HL-60/S4 treated with retinoic acid at 250 ng/mL for 4 days and 3 days (cell line): ENCODE data around the gene GGCX.
"Not testable (repeated sequence)": the region's sequence is repeated elsewhere in the genome, so short reads cannot be mapped to it uniquely, and the experiment has no call there.

Experiments
- in situ Hi-C: fragments of 300-500 bp; cut with MboI; formaldehyde crosslinking; loops from 2 replicates; pipeline ENCODE4 v1.7.0; 2022; ENCODE audit warnings: low sequenced_read_pairs

GGCX gene

DNA sequence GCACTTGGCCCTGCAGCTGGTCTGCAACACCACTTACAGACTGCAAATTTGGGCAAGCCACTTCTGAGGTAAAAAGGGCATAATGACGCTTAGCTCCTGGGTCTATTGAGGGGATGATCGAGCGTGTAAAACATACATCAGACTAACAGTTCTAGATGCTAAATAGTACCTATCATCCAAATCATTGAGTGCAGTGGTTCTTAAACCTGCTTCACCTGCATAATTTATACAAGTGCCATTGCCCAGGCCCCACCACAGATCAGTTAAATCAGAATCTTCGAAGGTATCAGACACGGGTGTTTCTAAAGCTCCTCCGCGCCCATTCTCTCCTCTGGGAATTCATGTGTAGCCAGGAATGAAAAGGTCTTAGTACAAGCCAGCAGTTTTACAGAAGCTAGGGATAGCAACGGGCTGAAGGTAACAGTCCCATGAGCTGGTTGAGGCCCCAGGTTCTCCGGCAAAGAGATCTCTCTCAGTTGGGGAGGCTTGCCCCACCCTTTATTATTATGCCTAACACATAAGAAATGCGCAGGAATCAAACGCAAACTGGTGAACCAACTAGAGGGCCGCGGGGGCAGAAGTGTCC is 33.5 kb upstream of the GGCX start:
- in situ Hi-C loops = no loop called here

DNA sequence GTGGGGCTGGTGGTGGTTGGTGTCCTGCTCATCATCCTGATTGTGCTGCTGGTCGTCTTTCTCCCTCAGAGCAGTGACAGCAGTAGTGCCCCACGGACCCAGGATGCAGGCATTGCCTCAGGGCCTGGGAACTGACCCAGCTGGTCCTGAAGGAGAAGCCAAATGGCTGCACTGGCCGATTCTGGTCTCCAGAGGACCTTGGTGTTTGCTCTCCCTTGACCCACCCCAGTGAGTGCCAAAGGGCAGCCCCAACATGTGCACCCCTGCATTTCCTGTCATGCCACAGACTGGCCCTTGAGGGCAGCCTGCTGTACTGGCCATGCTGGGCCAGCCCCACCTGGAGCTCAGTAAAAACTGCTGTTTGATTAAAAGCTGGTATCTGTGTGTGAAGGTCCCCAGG is 31.7 kb upstream of the GGCX start:
- in situ Hi-C loops = no loop called here

DNA sequence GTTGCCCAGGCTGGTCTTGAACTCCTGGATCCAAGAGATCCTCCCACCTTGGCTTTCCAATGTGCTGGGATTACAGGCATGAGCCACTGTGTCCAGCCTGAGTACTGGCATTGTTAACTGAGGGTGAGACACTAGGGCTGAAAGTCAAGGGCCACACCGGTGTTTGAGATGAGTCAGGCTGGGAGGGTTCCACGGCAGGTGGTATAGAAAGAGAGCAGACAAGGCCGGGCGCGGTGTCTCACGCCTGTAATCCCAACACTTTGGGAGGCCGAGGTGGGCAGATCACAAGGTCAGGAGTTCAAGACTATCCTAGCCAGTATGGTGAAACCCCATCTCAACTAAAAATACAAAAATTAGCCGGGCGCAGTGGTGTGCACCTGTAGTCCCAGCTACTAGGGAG is 31.0 kb upstream of the GGCX start:
- in situ Hi-C loops = not testable (repeated sequence)

DNA sequence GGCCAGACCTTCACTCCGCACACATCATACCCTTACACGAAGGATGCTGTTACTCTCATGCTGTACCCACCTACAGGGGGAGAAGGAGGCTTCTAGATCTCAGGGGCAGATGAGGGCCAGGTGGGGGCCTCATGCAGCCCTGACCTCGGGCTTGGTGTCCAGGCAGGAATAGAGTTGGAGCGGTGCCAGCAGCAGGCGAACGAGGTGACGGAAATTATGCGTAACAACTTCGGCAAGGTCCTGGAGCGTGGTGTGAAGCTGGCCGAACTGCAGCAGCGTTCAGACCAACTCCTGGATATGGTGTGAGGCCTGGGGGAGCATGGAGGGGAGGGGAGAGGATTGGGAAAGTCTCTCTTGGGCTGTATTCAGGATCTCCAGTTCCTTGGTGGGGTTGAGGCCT is 30.3 kb upstream of the GGCX start:
- in situ Hi-C loops = no loop called here

DNA sequence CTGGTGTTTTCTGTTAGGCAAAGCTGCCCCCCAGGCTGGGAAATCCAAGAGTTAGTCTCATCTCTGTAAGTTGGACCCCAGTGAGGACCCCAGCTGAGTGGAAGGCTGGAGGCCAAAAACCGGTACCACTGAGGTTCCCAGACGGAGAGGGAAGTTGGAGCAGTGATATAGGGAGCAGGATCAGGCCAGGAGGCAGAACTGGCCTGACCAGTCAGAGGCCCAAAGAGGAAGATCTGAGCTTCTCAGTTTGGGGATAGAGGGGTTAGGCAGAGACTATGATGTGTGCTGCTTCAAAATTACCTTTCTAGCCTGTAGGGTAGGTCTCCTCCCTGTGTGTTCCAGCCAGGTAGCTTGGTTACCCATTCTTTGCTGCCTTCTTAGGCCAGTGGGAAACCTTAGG is 29.7 kb upstream of the GGCX start:
- in situ Hi-C loops = no loop called here

DNA sequence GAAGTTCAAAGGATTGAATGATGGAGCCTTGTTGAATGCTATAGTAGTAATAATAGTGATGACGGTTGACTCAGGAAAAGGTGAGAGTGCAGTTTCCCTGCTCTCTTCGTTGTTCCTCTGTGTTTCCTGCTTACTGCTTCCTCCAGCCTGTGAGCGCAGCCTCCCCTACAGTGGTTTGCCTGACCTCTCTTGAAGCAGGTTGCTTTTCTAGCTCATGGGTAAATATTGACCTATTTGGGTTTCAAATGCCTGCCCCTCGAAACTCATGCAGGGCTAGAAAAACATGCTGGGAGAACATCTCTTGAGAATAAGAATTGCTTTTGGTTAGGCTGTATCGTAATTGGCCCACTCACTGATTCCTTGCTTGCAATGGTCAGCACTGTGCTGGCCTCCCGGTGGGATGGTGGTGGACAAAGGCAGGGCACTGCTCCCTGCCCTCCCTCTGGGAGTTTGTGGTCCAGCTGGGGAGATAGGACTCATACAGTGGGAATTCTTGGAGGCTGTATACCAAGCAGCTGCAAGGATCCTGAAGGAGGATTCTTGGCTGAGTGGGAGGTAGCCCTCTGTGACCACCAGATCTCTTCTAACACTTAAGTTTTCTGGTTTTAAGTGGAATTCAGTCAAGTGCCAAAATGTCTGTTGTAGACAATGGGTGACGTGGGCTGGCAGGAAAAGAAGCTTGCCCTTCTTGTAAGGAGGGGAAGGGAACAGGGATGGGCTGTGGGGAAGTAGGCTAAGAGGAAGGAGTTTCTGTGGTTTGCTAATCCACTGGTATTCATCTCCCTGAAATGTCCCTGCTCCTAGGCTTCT is 28.9 kb upstream of the GGCX start:
- in situ Hi-C loops = no loop called here

DNA sequence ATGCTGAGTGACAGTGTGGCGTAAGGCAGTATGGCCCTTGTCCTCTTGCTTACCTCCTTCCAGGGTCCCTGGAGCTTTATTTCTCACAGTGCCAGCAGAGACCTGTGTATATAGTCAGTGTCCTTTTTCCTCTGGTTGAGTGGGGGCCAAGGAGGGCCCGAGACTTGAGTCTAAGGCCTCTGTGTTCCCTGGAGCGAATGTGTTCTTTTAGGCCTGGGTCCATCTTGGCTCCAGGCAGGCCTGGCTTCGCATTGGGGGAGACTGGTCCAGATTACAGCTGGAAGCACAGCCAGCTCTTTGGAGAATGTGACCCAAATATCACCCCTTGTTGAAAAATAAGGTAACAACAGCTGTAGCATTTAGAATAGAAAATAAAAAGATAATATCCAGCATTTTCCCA is 27.9 kb upstream of the GGCX start:
- in situ Hi-C loops = no loop called here

DNA sequence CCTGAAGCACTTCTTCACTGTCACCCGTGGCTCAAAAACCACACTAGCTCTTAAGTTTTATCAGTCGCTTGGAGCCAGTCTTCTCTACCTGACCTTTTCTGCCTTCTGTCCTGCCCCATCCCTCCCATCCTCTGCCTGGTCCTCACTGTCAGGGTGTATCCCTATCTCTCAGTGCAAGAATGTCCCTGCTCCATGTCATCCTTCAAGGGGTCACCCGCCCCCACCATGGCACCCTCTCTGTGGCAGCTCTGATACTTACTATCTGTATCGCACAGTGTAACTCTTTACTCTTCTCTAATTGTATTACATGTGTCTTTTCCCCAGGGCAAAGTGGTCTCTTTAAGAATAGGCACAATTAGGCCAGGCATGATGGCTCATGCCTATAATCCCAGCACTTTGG is 27.4 kb upstream of the GGCX start:
- in situ Hi-C loops = no loop called here

DNA sequence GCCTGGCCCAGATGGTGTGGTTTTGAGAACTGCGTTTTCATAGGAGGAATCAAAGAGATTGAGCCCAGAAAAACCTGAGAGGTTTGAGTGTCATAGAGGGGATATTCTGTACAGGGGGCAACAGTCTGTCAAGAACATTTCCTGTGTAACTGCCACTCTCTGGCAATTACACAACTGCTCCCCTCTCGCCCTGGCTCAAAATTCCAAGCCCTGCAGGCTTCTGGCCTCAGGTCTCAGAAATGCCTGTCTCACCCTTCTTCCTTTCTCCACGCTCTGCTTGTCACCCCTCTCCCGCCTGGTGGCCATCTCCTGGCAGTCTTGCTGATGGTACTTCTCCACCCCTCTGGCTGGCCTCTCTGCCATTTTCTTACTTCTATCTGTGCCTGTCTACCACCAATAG is 26.9 kb upstream of the GGCX start:
- in situ Hi-C loops = no loop called here

DNA sequence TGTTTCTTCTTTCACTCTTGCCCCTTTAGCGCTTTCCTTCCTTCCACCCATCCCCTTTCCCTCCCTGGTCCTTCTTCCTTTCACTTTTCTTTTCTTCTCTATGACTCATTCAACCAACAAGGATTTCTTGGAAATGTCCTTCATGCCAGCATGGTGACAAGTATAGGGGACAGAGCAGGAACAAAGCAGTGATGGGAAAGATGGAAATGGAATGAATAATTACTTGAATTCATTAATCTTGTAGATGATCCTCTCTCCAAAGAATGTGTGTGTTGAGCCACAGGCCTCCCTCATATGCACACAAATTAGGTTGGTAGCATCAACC is 24.4 kb upstream of the GGCX start:
- in situ Hi-C loops = no loop called here

DNA sequence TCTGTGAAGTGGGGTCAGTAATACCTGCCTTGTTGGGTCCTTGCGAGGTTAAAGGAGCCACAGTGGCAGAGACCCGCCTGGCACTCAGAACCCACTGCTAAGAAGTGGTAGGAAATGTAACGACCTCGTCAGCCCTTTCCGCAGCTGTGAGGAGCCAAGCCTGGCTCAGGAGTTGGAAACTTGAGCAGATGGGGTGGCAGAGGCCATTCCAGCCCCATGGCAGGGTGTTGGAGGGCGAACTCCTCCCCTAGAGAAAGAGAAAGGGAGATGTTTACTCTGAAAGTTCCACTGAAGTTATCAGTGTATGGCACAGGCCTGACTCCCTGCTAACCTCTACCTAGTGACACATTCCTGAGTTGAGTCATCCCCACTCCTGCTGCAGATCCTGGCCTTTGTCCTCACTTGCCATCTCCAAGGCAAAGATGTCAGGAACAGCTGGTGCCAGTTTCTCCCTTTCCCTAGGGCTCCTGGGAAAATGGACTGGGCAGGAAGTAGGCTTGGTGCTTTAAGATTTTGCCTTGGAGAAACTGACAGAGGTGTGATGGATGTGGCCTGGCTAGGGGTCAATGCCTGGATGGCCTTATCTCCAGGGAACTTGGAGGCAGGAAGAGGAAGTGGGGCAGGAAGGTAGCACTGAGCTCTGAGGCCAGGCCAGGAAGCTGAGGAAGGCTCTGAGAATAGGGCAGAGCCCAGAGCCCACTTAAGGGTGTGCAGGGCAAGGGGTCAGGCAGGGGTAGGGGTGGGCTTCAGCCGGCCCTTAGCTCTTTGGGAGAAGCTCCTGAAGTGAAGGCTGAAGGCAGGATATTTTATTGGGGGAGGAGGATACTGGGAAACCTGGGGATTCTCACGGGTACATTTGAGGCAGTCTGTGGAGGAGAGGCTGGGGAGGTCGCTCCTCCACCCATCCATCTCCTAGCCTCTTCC is 23.8 kb upstream of the GGCX start:
- in situ Hi-C loops = no loop called here

DNA sequence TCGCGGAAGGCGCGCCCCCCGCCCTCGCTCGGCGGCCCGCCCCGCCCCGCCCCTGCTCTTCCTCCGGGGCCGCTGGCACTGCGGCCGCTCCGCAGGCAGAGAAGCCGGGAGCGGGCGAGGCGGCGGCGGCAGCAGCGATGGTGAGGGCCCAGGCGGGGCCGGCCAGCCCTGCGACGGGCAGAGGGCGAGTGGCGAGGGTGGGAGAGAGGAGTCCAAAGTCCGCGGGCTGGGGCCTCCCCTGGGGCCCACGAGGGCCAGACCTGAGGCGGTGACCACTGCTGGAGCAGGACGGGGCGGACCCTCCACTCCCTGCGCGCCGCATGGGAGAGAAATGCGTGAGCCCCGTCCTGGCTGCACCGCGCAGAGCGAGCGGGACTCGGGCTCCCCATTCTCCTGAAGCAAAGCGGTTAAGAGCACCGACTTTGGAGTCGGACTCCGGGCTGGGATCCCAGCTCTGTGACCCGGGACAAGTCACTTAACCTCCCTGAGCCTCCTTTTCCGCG is 23.1 kb upstream of the GGCX start, which contains the start of gene VAMP5:
TSS of gene VAMP5 (plus strand) at position 78 of the 503 bp plus-strand sequence. CDS start at position 138, 60 bp downstream.
- in situ Hi-C loops = no loop called here

DNA sequence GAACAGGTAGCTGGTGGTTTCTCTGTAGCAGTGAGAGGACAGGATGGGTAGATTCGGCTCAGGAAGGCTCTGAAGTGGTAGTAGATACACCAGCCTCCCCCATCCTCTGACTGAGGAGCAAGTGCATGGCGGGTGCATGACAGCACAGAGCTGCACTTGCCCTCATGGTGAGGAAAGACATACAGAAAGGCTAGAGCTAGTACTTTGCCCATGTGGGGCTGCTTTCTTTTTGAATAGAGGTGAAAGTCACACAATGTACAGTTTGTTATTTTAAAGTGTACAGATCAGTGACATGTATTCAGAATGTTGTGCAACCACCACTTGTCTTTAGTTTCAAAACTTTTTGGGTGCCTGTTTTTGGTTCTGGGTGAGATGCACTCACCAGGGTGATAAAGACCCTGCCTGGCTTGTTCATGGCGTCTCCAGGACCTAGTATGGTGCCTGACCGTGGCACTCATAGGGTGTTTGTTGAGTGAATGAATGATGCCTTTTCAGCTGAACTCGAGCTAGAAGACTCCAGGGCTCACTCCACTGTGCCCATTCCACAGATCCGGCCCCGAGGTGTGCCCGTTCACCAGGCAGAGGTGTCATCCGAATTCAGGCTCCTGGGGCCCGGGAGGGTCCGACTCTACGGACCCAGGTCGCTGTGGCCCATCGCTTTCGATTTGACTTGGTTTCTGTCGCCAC is 22.5 kb upstream of the GGCX start:
- in situ Hi-C loops = no loop called here

DNA sequence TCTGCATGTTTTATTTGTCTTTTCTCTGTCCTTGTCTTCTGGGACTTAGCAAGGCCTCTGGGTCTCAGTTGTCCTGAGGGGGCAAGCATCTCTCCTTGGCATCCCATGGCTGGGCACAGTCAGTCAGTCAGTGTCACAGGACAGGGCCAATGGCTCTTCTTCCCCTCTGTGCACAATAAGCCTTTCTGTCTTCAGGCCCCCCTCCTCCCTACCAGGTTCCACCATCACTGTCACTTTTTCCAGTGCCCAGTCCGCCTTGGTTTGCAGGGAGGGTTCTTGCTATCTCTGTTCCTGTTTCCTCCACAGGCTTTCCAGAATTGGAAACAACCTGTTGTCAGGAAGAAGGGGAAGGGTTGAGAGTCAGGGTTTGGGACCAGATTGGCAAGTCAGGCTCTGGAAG is 21.2 kb upstream of the GGCX start:
- in situ Hi-C loops = no loop called here

DNA sequence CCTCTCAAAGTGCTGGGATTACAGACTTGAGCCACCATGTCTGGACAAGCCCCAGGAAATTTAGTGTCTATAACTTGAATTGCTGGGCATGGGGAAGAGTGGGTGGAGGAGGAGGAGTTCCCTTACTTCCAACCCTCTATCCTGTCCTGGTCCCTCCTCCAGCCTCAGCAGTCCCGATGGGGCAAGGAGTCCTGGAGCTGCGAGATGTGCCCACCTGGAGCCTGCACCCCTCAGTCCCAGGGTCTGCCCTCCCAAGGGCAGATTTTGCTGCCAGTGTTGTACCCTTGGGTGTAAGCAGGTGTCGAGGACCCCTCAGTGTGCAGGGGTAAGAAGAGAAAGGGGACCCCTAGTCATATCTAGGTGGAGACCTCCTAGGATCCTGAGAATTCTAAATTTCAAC is 18.9 kb upstream of the GGCX start:
- in situ Hi-C loops = no loop called here

DNA sequence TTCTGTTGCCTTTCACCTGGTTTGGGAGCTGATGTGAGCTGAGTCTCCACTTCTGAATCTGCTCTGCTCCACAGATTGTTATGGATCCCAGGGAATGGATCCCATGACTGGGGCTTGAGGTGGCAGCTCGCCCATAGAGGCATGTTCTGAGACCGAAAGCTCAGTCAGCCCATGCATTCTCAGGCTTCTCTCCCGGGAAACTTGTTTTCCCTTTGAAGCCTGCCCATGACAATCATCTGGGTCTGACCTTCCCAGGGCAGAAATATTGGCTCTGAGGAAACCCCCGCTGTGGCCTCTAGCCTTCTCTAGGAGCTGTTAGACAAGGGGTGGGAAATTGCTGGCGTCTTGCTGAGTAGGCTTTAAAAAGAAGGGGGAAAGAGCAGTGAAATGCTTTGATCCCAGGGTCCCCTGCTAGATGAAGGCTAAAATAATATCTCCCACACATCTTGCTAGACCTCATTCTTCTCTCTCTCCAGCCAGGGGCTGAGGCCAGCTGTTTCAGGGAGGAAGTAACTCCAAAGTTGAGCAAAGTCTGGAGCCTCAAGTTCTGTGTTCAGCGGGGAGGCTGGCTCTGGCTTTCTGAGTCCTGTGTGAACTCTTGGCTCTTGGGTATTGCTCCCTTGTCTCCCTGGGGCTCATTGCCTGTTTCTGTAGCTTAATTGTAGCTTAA is 18.1 kb upstream of the GGCX start:
- in situ Hi-C loops = no loop called here

DNA sequence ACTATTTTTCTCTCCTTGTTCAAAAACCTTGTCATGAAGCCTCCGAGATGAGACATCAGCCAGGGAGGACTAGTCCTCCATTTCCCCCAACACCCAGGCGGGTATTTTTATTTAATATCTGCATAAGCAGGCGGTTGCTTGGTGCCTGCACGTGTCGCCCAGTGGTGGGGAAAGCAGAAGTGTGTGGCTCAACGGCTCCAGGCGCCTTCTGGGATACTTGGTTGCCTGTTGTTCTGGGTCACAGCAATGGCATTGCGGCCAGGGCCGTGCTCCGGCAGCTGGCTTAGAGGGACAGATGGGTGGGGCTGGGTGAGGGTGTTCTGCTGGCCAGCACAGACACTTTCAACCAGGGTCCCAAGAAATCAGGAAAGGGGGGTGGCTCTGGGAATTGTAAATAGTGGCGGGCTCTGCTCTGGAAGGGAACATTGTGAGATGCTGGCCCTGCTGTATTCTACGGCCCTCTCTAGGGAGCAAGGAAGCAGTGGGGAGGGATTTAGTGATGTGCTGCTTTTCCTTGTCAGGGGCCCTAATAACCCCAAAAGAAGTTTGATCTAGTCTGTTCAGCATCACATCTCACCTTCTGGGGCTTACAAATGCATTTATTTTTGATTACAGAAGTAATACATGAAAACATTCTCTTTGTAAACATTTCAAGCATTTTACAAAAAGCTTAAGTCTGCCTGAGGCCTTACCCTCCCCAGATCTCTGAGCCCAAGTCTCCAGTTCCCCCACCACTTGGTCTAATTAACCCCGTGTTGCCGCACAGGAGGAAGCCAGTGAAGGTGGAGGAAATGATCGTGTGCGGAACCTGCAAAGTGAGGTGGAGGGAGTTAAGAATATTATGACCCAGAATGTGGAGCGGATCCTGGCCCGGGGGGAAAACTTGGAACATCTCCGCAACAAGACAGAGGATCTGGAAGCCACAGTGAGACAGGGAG is 17.2 kb upstream of the GGCX start:
- in situ Hi-C loops = no loop called here

DNA sequence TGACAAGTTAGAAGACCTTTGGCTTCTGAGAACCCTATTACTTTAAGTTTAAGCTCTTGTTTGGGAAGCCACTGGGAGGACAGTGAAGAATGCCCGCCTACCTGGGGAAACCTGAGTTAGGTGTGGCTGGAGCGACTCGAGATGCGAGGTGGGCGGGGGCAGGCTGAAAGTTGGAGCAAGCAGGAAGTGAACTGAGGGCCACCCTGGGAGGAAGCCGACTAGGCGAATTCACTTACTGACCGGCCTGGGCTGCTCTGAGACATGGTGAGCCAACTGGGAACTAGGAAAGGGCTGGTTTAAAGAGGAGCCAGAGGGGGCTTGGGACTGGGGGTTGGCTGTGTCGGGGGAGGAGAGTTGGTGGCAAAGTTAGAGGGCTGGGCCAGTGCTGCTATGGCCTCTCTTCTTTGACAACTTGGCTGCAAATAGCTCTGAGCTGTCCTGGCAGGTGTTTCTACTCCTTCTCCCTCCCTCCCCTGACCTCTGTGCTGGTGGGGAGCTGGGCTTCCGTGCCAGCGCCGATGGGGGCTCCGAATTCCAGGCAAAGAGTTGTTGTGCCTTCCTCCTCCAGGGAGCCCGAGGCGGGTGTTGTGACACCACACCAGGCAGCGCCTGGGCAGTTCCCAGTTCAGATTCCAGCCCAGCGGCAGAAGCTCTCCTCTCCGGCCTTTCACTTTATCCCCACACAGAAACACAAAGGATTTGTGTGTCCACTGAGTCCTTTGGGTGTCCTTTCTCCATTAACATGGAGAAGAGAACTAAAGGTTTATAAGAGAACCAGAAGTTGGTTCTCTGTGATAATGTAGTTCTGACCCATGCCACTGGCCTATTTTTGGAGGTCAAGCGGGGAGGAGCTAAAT is 16.3 kb upstream of the GGCX start, which contains the start of gene VAMP8:
TSS of gene VAMP8 (plus strand) at position 201 of the 857 bp plus-strand sequence. CDS start at position 262, 61 bp downstream.
- in situ Hi-C loops = no loop called here
